Progenitor cell of endocrine pancreas (in vitro differentiated cells): ENCODE results near the gene VRK1. TPM values are rescaled to one million over a fixed set of nuclear protein-coding genes. Genes with fewer than 3 reads are reported as not detected.

Experiments
- DNase-seq: peaks from one replicate; pipeline ENCODE4 v3.0.0; 2021; ENCODE audit warnings: low spot score; ENCODE audit not compliant: unreplicated experiment
- H3K27ac Mint-ChIP-seq: 2 replicates; pipeline ENCODE4 v1.8.0; 2021; ENCODE audit warnings: mild to moderate bottlenecking, moderate library complexity, mixed read lengths
- H3K27me3 Mint-ChIP-seq: 2 replicates; pipeline ENCODE4 v1.8.0; 2021; ENCODE audit warnings: mixed read lengths
- H3K36me3 Mint-ChIP-seq: 2 replicates; pipeline ENCODE4 v1.8.0; 2022; ENCODE audit warnings: mixed read lengths; ENCODE audit not compliant: insufficient read depth
- H3K4me1 Mint-ChIP-seq: 2 replicates; pipeline ENCODE4 v1.8.0; 2021; ENCODE audit warnings: low read depth, mixed read lengths
- H3K4me3 Mint-ChIP-seq: 2 replicates; pipeline ENCODE4 v1.8.0; 2021; ENCODE audit warnings: low read depth, mild to moderate bottlenecking, moderate library complexity, mixed read lengths
- H3K9me3 Mint-ChIP-seq: 2 replicates; pipeline ENCODE4 v1.8.0; 2021; ENCODE audit warnings: low read depth, mixed read lengths
- total RNA-seq: library from RNA; stranded (reverse); gene quantifications from 2 replicates; pipeline ENCODE4 v1.2.1, GENCODE V29; 2021
- TF ChIP-seq, protein P1 (sequence below): fragments of 200-600 bp; sonication (generic); IDR thresholded peaks from one replicate; pipeline ENCODE4 v1.5.0; 2021; ENCODE audit warnings: antibody characterized with exemption, mild to moderate bottlenecking; ENCODE audit not compliant: unreplicated experiment

Gene VRK1
- total RNA-seq, 1 donor from 2014 or later, result 33.3 TPM

DNA sequence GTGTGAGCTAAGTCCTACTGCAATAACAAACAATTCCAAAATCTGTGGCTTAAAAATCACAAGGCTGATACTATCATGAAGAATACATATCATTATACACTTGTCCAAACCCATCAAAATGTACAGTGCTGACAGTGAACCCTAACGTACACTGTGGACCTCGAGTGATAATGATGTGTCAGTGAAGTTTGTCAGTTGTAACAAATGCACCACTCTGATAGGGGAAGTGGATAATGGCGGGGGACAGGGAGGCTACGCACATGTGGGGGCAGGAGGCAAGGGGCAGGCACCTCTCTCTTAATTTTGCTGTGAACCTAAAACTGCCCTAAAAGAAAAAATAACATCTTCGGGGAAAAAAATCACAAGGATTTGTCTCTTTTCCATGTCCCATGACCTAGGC, 100.0 kb downstream of the VRK1 start:
- H3K4me1 Mint-ChIP-seq, result no peaks in the 10 kb centered on the region
- TF ChIP-seq, protein P1, sequence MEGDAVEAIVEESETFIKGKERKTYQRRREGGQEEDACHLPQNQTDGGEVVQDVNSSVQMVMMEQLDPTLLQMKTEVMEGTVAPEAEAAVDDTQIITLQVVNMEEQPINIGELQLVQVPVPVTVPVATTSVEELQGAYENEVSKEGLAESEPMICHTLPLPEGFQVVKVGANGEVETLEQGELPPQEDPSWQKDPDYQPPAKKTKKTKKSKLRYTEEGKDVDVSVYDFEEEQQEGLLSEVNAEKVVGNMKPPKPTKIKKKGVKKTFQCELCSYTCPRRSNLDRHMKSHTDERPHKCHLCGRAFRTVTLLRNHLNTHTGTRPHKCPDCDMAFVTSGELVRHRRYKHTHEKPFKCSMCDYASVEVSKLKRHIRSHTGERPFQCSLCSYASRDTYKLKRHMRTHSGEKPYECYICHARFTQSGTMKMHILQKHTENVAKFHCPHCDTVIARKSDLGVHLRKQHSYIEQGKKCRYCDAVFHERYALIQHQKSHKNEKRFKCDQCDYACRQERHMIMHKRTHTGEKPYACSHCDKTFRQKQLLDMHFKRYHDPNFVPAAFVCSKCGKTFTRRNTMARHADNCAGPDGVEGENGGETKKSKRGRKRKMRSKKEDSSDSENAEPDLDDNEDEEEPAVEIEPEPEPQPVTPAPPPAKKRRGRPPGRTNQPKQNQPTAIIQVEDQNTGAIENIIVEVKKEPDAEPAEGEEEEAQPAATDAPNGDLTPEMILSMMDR, result no peak

DNA sequence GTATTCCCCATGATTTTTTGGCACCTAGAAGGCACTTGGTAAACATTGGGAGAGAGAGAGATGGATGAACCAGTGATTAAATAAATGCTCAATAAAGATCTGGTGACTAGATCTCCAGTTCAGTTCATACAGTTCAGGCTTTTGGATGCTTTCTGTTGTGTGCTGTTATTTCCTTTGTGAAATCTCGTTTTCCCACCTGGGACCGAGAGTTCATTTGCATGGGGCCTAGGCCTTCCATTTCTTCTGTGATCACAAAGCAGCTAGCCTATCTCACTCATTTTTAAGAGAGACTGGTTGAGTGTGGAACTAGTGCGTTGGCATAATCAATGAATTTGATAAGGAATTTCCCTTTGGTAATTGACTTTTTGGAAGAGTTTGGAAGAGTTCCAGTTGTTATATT, 104.0 kb downstream of the VRK1 start:
- no peaks in the 10 kb centered on the region for H3K36me3 Mint-ChIP-seq
- H3K27ac Mint-ChIP-seq, result no peak overlapping the region
- H3K4me1 Mint-ChIP-seq, result peaks cover 4% of the 10 kb centered on the region
- no peak for DNase-seq
- TF ChIP-seq, protein P1, result no peak
- H3K4me3 Mint-ChIP-seq, result no peak overlapping the region
- no peaks in the 10 kb centered on the region for H3K27me3 Mint-ChIP-seq
- no peaks in the 10 kb centered on the region for H3K9me3 Mint-ChIP-seq

More for the DNA sequence above, 100.0 kb downstream of the VRK1 start:
- no peak for DNase-seq
- Mint-ChIP-seq H3K4me3 (no peak overlapping the region), H3K9me3 (no peaks in the 10 kb centered on the region), H3K36me3 (no peaks in the 10 kb centered on the region), H3K27me3 (no peaks in the 10 kb centered on the region), H3K27ac (no peak overlapping the region)

DNA sequence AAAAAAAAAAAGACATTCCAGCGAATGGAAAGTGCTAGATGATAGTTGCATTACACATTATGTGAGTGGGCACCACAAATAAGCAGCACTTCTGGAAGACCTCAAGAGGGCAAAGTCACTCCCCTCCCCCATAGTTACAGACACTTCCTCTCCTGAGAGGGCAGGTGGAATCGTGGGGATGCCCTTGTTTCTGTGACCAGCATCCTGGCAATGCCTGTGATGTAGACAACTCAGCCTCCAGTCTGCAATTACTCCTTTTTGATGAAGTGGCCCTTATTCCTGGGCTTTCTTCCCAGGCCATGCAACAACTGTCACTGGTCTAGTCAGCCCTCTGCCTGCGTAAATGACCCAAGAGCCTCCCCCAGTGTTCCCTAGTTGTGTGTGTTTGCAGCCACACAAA, 104.8 kb downstream of the VRK1 start:
- Mint-ChIP-seq H3K27me3 (no peaks in the 10 kb centered on the region), H3K4me3 (no peak overlapping the region), H3K4me1 (peaks cover 4% of the 10 kb centered on the region), H3K36me3 (no peaks in the 10 kb centered on the region), H3K9me3 (no peaks in the 10 kb centered on the region), H3K27ac (no peak overlapping the region)
- TF ChIP-seq, protein P1, result no peak
- no peak for DNase-seq

DNA sequence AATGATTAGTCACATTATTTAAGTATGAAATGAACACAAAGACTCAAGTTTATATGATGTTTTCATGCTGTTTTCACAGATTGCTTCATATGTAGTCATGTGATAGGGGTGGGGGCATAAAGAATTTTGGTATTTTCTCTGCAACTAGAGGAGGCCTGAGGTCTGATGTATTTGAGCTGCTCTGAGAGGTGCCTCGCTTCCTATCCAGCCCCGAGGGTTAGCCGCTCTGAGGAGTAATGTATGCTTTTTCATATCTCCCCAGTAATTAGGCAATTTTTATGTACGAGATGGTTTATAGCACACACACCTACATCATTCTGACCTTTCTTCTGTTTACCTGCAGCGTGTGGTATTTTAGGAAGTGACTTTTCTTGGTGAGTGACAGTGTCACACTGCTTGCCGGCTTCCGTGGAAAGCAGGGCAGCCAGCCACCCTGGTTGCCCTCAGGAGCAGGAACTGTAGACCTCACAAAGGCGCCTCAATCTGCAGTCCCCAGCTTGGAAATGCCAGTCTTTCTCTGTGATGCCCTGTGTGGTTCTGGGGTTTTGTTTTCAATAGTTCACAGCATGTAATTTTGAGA, 106.4 kb downstream of the VRK1 start:
- no peak overlapping the region for H3K4me3 Mint-ChIP-seq
- H3K9me3 Mint-ChIP-seq, result peaks cover 2% of the 10 kb centered on the region
- DNase-seq, result no peak
- no peaks in the 10 kb centered on the region for H3K27me3 Mint-ChIP-seq
- TF ChIP-seq, protein P1, result no peak
- peaks cover 4% of the 10 kb centered on the region for H3K4me1 Mint-ChIP-seq
- H3K36me3 Mint-ChIP-seq, result no peaks in the 10 kb centered on the region
- peak overlapping the region; percentile 8 for H3K27ac Mint-ChIP-seq

DNA sequence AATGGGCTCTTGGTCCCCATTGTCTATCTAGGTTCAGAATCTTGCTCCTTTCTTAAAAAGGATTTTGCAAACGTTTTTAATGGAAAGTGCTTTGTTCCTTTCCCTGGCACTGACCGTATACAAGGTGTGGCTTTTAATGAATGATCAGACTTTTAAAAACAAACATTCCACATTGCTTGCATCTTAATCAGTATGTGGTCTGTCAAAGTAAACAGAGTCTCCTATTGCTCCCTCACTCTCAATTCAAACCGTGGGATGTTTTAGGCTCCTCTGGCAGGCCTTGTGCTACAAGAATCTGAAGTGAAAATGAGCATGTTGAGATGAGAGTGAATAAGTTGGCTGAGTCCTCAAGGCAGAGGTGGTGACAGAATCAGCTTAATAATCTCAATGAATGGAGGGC, 107.0 kb downstream of the VRK1 start:
- TF ChIP-seq, protein P1, result no peak
- H3K9me3 Mint-ChIP-seq, result peaks cover 6% of the 10 kb centered on the region
- H3K4me3 Mint-ChIP-seq, result no peak overlapping the region
- DNase-seq, result no peak
- no peaks in the 10 kb centered on the region for H3K36me3 Mint-ChIP-seq
- H3K27me3 Mint-ChIP-seq, result no peaks in the 10 kb centered on the region
- H3K27ac Mint-ChIP-seq, result no peak overlapping the region
- peaks cover 4% of the 10 kb centered on the region for H3K4me1 Mint-ChIP-seq
